Activated CD4-positive, alpha-beta T cell treated with anti-CD3 and anti-CD28 coated beads, Interleukin-2, amount 10 ng/mL, durations not matched to agents 24 days and 14 days (primary cell): ENCODE data around the gene CASP5. TPM values are rescaled to one million over a fixed set of nuclear protein-coding genes. Genes with fewer than 3 reads are reported as not detected.
A peak's percentile ranks its signal among the peaks of the same experiment; 100 is the strongest.
"Not testable (repeated sequence)": the region's sequence is repeated elsewhere in the genome, so short reads cannot be mapped to it uniquely, and the experiment has no call there.

Experiments used
- DNase-seq: peaks from one replicate; pipeline ENCODE4 v3.0.0; 2022
- H3K27ac Mint-ChIP-seq: one replicate; pipeline ENCODE4 v1.8.0; 2022; ENCODE audit warnings: mild to moderate bottlenecking, mixed read lengths
- H3K27me3 Mint-ChIP-seq: one replicate; pipeline ENCODE4 v1.8.0; 2022; ENCODE audit warnings: mixed read lengths
- H3K36me3 Mint-ChIP-seq: one replicate; pipeline ENCODE4 v1.8.0; 2022; ENCODE audit warnings: low read depth, mild to moderate bottlenecking, mixed read lengths
- H3K4me1 Mint-ChIP-seq: one replicate; pipeline ENCODE4 v1.8.0; 2021; ENCODE audit warnings: mixed read lengths
- H3K4me3 Mint-ChIP-seq: one replicate; pipeline ENCODE4 v1.8.0; 2022; ENCODE audit warnings: mild to moderate bottlenecking, moderate library complexity, mixed read lengths
- H3K9me3 Mint-ChIP-seq: one replicate; pipeline ENCODE4 v1.8.0; 2021; ENCODE audit warnings: mixed read lengths
- intact Hi-C: fragments of 100-400 bp; cut with micrococcal nuclease; formaldehyde crosslinking; loops from one replicate; pipeline ENCODE4 v1.15.1; 2023
- total RNA-seq: library from RNA; stranded (reverse); gene quantifications from 2 replicates; pipeline ENCODE4 v1.2.3, GENCODE V29; 2022

CASP5 gene
- total RNA-seq, 1 donor from 2014 or later = not detected

- H3K27me3 Mint-ChIP-seq = no peaks in the 10 kb centered on the region
- H3K4me3 Mint-ChIP-seq = peak overlapping the region; percentile 56
- peaks cover 11% of the 10 kb centered on the region for H3K9me3 Mint-ChIP-seq
- peaks cover 9% of the 10 kb centered on the region for H3K36me3 Mint-ChIP-seq
- peaks cover 33% of the 10 kb centered on the region for H3K4me1 Mint-ChIP-seq
- intact Hi-C loops = loop anchor here (5.0 kb wide), 2 partner anchors 57 to 338 kb away; no protein-coding TSS in a partner anchor
- no peak for DNase-seq
- peak overlapping the region; percentile 45 for H3K27ac Mint-ChIP-seq
These were observed 22.8 kb upstream of the CASP5 start for GRCh38 chr11:105045676-105046296.

GRCh38 chr11:105044557-105045524, 21.9 kb upstream of the CASP5 start, which contains the start of gene CARD16:
TSS of gene CARD16 (minus strand) at chr11:105045335. CDS start at chr11:105045297, 38 bp downstream.
- Mint-ChIP-seq H3K27ac (peak within 1 kb of the TSS; percentile 83), H3K9me3 (peaks cover 11% of the 10 kb centered on the region), H3K36me3 (peaks cover 15% of the 10 kb centered on the region), H3K4me3 (peak within 1 kb of the TSS; percentile 88), H3K4me1 (peaks cover 35% of the 10 kb centered on the region)
- H3K27me3 Mint-ChIP-seq = not testable (repeated sequence)
- DNase-seq = peak; percentile 85
- intact Hi-C loops = loop anchor here (5.0 kb wide), 4 partner anchors 32 to 338 kb away; partner anchors contain the start of gene CASP4

- peaks cover 38% of the 10 kb centered on the region for H3K4me1 Mint-ChIP-seq
- peaks cover 4% of the 10 kb centered on the region for H3K9me3 Mint-ChIP-seq
- intact Hi-C loops = loop anchor here (5.0 kb wide), 2 partner anchors 35 to 75 kb away; partner anchors contain the start of gene CASP4
- no peak for DNase-seq
- H3K27ac Mint-ChIP-seq = no peak overlapping the region
- peaks cover 35% of the 10 kb centered on the region for H3K36me3 Mint-ChIP-seq
- no peaks in the 10 kb centered on the region for H3K27me3 Mint-ChIP-seq
- no peak overlapping the region for H3K4me3 Mint-ChIP-seq
These were observed 19.2 kb upstream of the CASP5 start for GRCh38 chr11:105042178-105042577.

- H3K36me3 Mint-ChIP-seq = peaks cover 44% of the 10 kb centered on the region
- H3K27me3 Mint-ChIP-seq = no peaks in the 10 kb centered on the region
- H3K9me3 Mint-ChIP-seq = peaks cover 10% of the 10 kb centered on the region
- H3K27ac Mint-ChIP-seq = no peak overlapping the region
- no peak overlapping the region for H3K4me3 Mint-ChIP-seq
- no peak for DNase-seq
- peaks cover 40% of the 10 kb centered on the region for H3K4me1 Mint-ChIP-seq
- intact Hi-C loops = loop anchor here (5.0 kb wide), 2 partner anchors 37 to 73 kb away; partner anchors contain the start of gene CASP4
These were observed 17.7 kb upstream of the CASP5 start for GRCh38 chr11:105040703-105041102.

GRCh38 chr11:105034813-105035620, 12.0 kb upstream of the CASP5 start, which contains the start of gene CASP1:
TSS of gene CASP1 (minus strand) at chr11:105035144. CDS start at chr11:105035113, 31 bp downstream.
- peak within 1 kb of the TSS; percentile 88 for H3K4me3 Mint-ChIP-seq
- peaks cover 38% of the 10 kb centered on the region for H3K4me1 Mint-ChIP-seq
- intact Hi-C loops = loop anchor here (1.0 kb wide), 1 partner anchor 8 kb away; no protein-coding TSS in a partner anchor
- peak; percentile 83 for DNase-seq
- H3K27ac Mint-ChIP-seq = peak within 1 kb of the TSS; percentile 91
- H3K36me3 Mint-ChIP-seq = peaks cover 50% of the 10 kb centered on the region
- peaks cover 10% of the 10 kb centered on the region for H3K9me3 Mint-ChIP-seq
- no peaks in the 10 kb centered on the region for H3K27me3 Mint-ChIP-seq

- H3K27me3 Mint-ChIP-seq, intact Hi-C loops, DNase-seq: not testable (repeated sequence)
- H3K4me1 Mint-ChIP-seq = peaks cover 38% of the 10 kb centered on the region
- peak overlapping the region; percentile 91 for H3K27ac Mint-ChIP-seq
- H3K9me3 Mint-ChIP-seq = peaks cover 10% of the 10 kb centered on the region
- H3K4me3 Mint-ChIP-seq = peak overlapping the region; percentile 88
- H3K36me3 Mint-ChIP-seq = peaks cover 51% of the 10 kb centered on the region
These were observed 11.4 kb upstream of the CASP5 start for GRCh38 chr11:105034388-105034787.

GRCh38 chr11:105033781-105034180, 10.8 kb upstream of the CASP5 start:
- no peak for DNase-seq
- Mint-ChIP-seq H3K36me3 (peaks cover 52% of the 10 kb centered on the region), H3K9me3 (peaks cover 10% of the 10 kb centered on the region), H3K4me1 (peaks cover 38% of the 10 kb centered on the region), H3K27ac (peak overlapping the region; percentile 91), H3K4me3 (peak overlapping the region; percentile 88), H3K27me3 (no peaks in the 10 kb centered on the region)
- intact Hi-C loops = no loop called here

GRCh38 chr11:105033343-105033742, 10.4 kb upstream of the CASP5 start:
- H3K27me3 Mint-ChIP-seq = no peaks in the 10 kb centered on the region
- H3K36me3 Mint-ChIP-seq = peaks cover 53% of the 10 kb centered on the region
- peaks cover 10% of the 10 kb centered on the region for H3K9me3 Mint-ChIP-seq
- peak overlapping the region; percentile 88 for H3K4me3 Mint-ChIP-seq
- H3K4me1 Mint-ChIP-seq = peaks cover 39% of the 10 kb centered on the region
- DNase-seq = peak; percentile 61
- intact Hi-C loops = no loop called here
- peak overlapping the region; percentile 74 for H3K27ac Mint-ChIP-seq

- H3K4me1 Mint-ChIP-seq = peaks cover 41% of the 10 kb centered on the region
- peaks cover 51% of the 10 kb centered on the region for H3K36me3 Mint-ChIP-seq
- no peaks in the 10 kb centered on the region for H3K27me3 Mint-ChIP-seq
- no peak overlapping the region for H3K27ac Mint-ChIP-seq
- peaks cover 7% of the 10 kb centered on the region for H3K9me3 Mint-ChIP-seq
- intact Hi-C loops = no loop called here
- DNase-seq = no peak
- H3K4me3 Mint-ChIP-seq = peak overlapping the region; percentile 52
These were observed 9.5 kb upstream of the CASP5 start for GRCh38 chr11:105032495-105032894.

- peaks cover 64% of the 10 kb centered on the region for H3K36me3 Mint-ChIP-seq
- intact Hi-C loops = no loop called here
- no peaks in the 10 kb centered on the region for H3K9me3 Mint-ChIP-seq
- no peak overlapping the region for H3K27ac Mint-ChIP-seq
- H3K4me3 Mint-ChIP-seq = peak overlapping the region; percentile 24
- no peak for DNase-seq
- H3K4me1 Mint-ChIP-seq = peaks cover 14% of the 10 kb centered on the region
- H3K27me3 Mint-ChIP-seq = no peaks in the 10 kb centered on the region
These were observed 4.7 kb upstream of the CASP5 start for GRCh38 chr11:105027678-105028077.

- H3K27ac Mint-ChIP-seq = no peak overlapping the region
- H3K9me3 Mint-ChIP-seq = no peaks in the 10 kb centered on the region
- intact Hi-C loops = no loop called here
- H3K4me3 Mint-ChIP-seq = no peak overlapping the region
- peaks cover 6% of the 10 kb centered on the region for H3K4me1 Mint-ChIP-seq
- H3K27me3 Mint-ChIP-seq = no peaks in the 10 kb centered on the region
- DNase-seq = no peak
- peaks cover 41% of the 10 kb centered on the region for H3K36me3 Mint-ChIP-seq
These were observed 1.4 kb upstream of the CASP5 start for GRCh38 chr11:105024394-105024793.

GRCh38 chr11:105022527-105022926, 441 bp downstream of the CASP5 start:
- intact Hi-C loops = no loop called here
- peaks cover 25% of the 10 kb centered on the region for H3K36me3 Mint-ChIP-seq
- no peaks in the 10 kb centered on the region for H3K9me3 Mint-ChIP-seq
- no peak for DNase-seq
- no peaks in the 10 kb centered on the region for H3K27me3 Mint-ChIP-seq
- H3K27ac Mint-ChIP-seq = no peak overlapping the region
- H3K4me3 Mint-ChIP-seq = no peak overlapping the region
- no peaks in the 10 kb centered on the region for H3K4me1 Mint-ChIP-seq

- Mint-ChIP-seq H3K9me3 (no peaks in the 10 kb centered on the region), H3K36me3 (no peaks in the 10 kb centered on the region), H3K4me1 (no peaks in the 10 kb centered on the region), H3K27ac (no peak overlapping the region), H3K4me3 (no peak overlapping the region), H3K27me3 (peaks cover 7% of the 10 kb centered on the region)
- DNase-seq = no peak
- intact Hi-C loops = no loop called here
These were observed 15.5 kb downstream of the CASP5 start for GRCh38 chr11:105007463-105007862.
